ENCODE data around the gene TMPRSS11A.

DNA sequence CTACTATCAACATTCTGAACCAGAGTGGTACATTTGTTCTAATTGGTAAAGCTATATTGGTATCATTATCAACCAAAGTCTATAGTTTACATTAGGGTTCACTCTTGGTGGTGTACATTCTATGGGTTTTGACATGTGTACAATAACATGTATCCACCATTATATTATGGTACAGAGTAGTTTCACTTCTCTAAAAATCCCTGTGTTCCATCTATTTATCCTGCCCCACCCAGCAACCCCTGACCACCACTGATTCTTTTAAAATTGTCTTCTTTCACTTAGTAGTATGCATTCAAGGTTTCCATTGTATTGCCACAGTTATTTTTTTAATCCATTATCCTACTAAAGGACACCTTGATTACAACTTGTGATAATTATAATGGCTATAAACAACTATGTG is 64.2 kb downstream of the TMPRSS11A start:
- TF ChIP-seq CTCF (IDR thresholded peaks at IDR 0.05; ENCODE audit: low read length) = no peak
- TF ChIP-seq EZH2 (optimal IDR thresholded peaks at IDR 0.05; ENCODE audit: low read depth, low read length) = no peak
- no peak for TF ChIP-seq EZH2phosphoT487 (IDR thresholded peaks at IDR 0.05; ENCODE audit: low read length)
